GM21360 (cell line): ENCODE data around the gene OTOG.

Source experiments
- ATAC-seq: cut with Tn5 transposase; IDR thresholded peaks from one replicate; pipeline ENCODE4 v1.9.1; 2021; ENCODE audit warnings: mild to moderate bottlenecking, moderate library complexity; ENCODE audit not compliant: unreplicated experiment

The OTOG gene

GRCh38 chr11:17691976-17692375, 144.9 kb downstream of the OTOG start:
- ATAC-seq: no peak

DNA sequence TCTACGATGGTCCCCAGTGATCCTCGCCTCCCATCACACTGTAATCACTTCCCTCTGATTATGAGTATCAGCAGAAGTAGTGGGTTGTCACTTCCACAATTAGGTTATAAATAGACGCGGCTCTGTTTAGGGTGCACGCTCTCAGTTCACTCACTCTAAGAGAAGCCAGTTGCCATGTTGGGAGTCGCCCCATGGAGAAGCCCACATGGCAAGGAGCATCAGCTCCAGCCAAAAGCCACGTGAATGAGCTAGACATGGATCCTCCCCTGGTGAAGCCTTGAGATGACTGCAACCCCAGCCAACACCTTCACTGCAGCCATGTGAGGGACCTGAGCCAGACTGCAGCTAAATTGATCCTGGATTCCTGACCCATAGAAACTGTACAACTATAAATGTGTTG, 145.9 kb downstream of the OTOG start:
- ATAC-seq: no peak

DNA sequence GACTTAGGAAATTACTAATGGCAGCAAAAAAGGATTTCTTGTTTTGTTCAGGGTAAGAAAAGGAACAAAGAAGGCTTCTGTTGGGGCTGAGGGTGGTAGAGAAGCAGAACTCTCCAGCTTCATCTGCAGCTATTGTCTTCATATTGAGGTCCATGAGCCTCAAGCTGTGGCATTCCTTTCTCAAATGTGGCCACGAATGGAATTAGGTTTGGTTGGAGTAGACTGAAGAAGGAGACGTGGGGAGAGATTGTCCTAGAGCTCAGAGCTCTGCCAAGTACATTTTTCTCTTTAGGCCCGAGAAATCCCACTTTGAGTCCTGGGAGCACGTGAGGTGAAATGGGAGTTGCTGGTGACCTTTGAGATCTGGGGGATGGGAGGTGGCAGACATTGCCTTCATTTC, 146.5 kb downstream of the OTOG start:
- no peak for ATAC-seq

- no peak for ATAC-seq
Observed at GRCh38 chr11:17694494-17695110, 147.5 kb downstream of the OTOG start.

DNA sequence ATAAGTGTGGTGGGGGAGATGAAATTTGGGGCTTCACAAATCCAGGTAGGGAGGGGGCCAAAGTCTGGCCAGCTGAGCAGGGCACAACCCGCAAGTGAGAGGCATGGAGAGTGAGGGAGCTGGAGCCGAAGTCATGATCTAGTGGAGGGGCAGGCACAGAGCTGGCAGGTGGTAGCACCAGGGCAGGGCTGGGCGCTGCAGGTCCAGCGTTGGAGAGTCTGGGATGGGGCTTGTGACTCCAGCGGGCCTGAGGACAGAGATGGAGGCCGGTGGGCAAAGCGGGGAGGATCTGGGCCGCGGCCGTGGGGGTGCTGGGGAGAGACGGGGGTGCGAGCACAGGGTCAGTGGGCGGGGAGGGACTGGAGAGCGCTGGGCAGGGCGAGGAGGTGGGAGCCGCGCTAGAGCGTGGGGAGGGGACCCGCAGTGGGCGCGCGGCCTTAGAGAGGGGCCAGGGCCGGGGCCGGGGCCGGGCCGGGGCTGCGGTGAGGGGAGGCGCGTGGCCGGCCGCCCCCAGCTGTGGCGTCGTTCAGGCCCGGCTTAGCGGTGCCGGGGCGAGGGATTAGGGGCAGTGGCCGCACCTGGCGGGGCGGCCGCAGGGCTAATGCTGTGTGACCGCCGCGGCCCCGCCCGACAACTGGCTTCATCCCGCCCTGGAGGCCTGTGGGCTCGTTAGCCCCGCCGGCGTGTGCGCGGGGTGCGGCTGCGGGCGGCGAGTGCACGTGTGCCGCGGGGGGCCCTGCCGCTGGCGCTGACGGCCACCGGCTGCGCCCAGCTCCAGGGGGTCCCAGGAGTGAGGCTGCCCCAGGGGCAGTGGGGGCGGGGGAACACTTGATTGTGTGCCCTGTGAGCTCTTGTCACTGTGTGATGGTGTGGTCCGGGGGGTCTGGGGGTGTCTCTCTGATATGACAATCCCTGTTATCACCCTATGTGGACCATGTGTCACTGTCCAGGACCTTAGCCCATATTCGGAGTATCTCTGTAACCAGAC, 148.7 kb downstream of the OTOG start:
- no peak for ATAC-seq

GRCh38 chr11:17696741-17697140, 149.7 kb downstream of the OTOG start:
- no peak for ATAC-seq
